ENCODE measurements around the gene GK.
A peak's percentile ranks its signal among the peaks of the same experiment; 100 is the strongest.
"Not testable (repeated sequence)": the region's sequence is repeated elsewhere in the genome, so short reads cannot be mapped to it uniquely, and the experiment has no call there.

The GK gene

DNA sequence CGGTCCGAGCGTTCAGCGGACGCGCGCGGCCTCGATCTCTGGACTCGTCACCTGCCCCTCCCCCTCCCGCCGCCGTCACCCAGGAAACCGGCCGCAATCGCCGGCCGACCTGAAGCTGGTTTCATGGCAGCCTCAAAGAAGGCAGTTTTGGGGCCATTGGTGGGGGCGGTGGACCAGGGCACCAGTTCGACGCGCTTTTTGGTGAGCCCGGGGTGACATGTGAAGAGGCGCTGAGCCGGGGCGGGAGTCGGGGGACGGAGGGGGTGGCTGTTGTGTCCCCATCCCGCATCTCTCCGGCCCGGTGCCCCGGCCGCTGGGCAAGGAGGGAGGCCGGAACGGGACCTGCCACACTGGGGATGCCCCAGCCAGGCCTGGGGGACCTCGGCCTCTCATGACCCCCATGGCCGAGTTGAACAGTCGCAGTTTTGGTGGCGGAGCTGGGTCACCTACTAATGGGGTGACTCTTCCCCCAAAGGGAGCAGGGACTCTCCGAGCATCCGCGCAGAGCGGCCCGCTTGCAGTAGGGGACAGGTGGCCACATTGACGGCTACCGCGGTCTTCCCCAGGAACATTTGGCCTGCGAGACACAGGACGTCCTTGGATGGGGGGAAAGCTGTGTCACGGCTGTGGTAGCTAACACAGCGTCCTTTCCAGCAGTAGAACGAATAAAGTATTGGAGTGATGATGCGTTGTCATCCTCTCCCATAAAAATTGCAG lies at the start of gene GK:
TSS of gene GK (plus strand) at position 9 of the 717 bp plus-strand sequence. CDS start at position 124, 115 bp downstream.
- DNase-seq (ENCODE audit: low spot score): no peak

GRCh38 chrX:30607155-30607554 lies 46.1 kb upstream of the GK start:
- no peak for DNase-seq (ENCODE audit: low spot score)

- no peak for DNase-seq (ENCODE audit: low spot score)
Observed at GRCh38 chrX:30610026-30610425, 43.2 kb upstream of the GK start.

DNA sequence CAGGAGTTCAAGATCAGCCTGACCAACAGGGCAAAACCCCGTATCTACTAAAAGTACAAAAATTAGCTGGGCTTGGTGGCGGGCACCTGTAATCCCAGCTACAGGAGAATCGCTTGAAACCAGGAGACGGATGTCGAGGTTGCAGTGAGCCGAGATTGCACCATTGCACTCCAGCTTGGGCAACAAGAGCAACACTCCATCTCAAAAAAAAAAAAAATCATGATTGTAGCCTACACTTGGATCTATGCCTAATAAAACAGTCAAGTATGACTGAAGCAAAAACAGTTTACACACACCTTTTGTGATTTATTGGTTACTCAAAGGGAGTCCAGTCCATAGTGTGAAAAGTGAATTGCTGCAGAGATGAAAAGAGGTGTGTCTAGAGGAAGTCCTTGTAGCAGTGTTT lies 41.0 kb upstream of the GK start:
- no peak for DNase-seq (ENCODE audit: low spot score)

DNA sequence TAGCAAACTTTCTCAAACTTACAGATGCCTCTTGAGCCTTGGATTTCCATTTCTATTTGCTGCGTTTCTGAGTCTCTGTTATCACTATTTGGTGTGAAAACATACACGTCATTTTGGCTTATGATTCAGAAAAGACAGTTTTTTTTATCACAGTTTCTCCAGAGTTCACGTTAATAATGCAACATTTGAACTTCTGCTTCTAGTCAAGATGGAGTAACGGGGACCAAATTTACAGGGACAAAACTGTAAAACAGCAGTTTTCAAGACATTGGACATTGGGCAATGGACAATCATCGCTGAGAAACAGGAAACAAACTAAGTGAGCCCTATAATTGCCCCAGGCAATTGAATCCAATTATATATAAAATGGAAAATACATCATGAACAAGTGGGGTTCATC lies 39.5 kb upstream of the GK start:
- DNase-seq (ENCODE audit: low spot score): no peak

- DNase-seq (ENCODE audit: low spot score): no peak
Observed at GRCh38 chrX:30615229-30615628, 38.0 kb upstream of the GK start.

DNA sequence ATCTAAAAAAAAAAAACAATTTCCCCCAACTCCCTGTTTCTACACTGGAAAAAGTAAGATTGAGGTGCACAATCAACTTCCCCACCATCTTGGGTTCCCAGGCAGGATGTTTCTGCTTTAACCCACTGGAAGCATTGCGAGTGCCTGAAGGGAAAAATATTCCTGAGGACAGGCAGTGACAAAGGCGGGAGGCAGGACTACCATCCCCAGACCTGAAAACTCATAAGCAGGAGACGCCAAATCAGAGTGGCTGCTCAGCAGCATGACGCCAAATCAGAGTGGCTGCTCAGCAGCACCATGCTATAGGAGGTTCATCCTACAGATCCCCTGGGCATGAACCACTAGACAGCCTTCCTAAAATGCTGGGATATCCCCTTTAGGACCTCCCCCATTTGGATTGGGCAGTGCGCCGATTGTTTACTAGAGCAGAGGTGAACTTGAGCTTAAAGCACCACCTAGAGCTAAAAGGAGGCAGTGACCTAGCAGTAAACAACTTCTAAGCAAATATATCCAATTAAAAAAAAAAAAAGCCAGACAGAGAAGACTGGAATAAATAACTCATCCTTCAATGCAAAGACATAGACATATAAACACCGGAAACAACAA lies 35.0 kb upstream of the GK start:
- DNase-seq (ENCODE audit: low spot score): no peak

DNA sequence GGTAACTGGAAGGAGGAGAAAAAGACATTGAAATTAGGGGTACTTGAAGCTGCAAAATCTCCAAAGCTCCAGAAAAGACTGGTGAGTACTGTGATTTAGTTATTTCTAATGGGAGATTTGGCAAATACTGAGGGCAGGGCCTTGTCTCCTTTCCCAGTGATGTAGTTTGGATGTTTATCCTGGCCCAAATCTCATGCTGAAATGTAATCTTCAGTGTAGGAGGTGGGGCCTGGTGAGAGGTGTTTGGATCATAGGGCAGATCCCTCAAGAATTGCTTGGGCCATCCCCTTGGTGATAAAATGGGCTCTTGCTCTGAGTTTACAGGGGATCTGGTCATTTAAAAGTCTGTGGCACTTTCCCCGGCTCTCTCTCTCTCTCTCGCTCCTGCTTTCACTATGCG lies 33.1 kb upstream of the GK start:
- no peak for DNase-seq (ENCODE audit: low spot score)

GRCh38 chrX:30620980-30621618 lies 32.1 kb upstream of the GK start:
- DNase-seq (ENCODE audit: low spot score): peak; percentile 12

- no peak for DNase-seq (ENCODE audit: low spot score)
Observed at GRCh38 chrX:30622361-30622760, 30.9 kb upstream of the GK start.

DNA sequence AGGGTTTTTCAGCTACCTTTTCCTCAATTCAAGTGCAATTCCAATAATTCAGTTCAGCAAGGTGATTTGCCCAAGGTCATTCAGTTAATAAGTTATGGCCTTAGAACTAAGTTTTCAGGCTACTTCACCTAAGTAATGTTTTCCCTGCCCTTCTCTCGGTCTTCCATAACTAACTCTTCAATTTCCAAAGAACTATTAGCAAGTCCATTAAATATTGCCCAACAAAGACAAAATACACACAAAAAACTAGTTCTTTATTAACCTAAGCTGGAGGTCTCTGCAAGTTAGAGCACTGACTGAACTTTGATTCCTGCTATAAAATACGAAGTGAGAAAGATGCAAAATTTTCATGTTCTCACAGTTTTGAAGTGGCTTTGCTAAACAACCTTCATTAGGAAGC lies 26.8 kb upstream of the GK start:
- no peak for DNase-seq (ENCODE audit: low spot score)

DNA sequence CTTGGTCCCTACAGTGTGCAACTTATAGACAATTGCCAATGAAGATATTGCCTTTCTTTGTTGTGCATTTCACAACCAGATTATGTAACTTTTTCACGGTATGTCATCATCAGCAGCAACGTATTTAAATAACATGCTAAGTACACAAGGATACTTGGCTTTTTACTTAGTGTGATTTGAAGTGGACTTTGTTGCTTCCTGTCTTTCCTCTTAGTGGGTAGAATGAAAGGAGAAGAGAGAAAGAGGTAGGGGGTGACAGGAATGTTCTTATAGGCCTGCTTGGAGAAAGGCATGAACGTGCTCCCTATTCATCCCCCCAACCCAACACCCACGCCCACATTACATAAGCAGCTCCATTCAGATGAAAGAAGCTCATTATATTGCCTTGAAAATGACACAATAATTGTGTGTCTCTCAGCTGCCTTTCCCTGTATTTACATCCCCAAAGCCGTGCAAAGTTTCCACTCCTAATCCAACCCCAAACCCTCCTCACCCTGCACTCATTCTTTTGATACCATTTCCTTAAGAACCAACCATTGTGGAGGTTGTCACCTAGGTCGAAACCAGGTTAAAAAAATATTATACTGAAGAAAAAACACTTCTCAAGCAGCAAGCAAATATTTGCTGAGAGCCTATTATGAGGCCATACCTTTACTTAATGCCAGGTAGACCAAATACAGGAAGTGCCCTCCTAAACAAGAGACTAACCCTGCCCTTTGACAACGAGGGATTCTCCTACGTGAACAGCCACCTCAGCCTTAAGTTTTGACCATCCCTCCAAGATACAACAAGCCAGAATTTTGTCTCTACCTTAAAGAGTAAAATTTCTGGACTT lies 25.2 kb upstream of the GK start:
- DNase-seq (ENCODE audit: low spot score): no peak

GRCh38 chrX:30634070-30634469 lies 19.2 kb upstream of the GK start:
- DNase-seq (ENCODE audit: low spot score): not testable (repeated sequence)

DNA sequence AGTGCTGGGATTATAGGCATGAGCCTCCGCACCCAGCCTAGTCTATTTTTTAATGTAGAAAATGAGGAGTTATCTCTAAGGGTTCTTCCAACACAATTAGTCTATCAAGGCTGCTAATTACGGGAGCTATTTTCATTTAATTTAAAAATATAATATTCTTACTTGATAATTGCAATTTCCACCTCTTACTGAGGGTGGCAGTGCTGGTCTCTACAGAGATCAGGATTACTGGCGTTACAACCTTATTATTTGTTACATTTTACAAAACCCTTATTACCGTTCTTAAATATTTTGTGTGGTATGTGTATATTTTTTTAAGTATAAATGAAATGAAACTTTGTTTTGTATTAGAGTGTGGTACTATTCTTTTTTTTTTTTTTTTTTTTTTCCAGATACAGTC lies 17.6 kb upstream of the GK start:
- no peak for DNase-seq (ENCODE audit: low spot score)

DNA sequence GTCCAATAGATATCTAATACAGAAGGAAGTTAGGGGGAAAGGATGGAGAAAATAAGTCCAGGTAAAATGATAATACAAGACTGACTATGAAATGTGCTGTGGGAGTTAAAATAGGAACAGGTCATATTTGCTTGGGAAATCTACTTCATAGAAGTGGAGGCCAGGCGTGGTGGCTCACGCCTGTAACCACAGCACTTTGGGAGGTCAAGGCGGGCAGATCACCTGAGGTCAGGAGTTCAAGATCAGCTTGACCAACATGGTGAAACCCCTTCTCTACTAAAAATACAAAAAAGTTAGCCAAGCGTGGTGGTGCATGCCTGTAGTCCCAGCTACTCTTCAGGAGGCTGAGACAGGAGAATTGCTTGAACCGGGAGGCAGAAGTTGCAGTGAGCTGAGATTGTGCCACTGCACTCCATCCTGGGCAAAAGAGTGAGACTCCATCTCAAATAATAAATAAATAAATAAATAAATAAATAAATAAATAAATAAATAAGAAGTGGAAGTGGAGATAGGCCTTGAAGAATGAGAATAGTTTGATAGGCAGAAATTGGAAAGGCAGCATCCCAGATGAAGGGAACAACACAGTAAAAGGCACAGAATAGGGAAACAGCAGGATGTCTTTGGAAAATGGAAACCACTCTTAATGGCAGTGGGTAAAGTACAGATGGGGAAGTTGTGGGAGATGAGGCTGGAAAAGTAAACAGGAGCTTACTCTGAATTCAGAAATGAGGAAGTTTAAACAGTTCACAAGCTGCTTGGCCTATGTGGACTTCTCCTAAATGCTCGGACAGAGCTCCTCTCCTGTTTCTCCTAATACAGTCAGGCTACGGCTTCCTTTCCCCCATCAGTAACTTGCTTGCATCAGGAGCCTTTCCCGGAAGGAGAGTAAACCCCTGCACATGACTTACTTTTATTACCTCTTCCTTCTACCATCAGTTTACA lies 15.1 kb upstream of the GK start:
- DNase-seq (ENCODE audit: low spot score): no peak

GRCh38 chrX:30639702-30640101 lies 13.5 kb upstream of the GK start:
- not testable (repeated sequence) for DNase-seq (ENCODE audit: low spot score)

GRCh38 chrX:30642642-30643041 lies 10.6 kb upstream of the GK start:
- DNase-seq (ENCODE audit: low spot score): no peak

- no peak for DNase-seq (ENCODE audit: low spot score)
Observed at GRCh38 chrX:30643313-30643821, 9.9 kb upstream of the GK start.

- DNase-seq (ENCODE audit: low spot score): peak; percentile 4
Observed at GRCh38 chrX:30649859-30650258, 3.4 kb upstream of the GK start.

GRCh38 chrX:30652527-30653414 lies 452 bp upstream of the GK start:
- DNase-seq (ENCODE audit: low spot score): peak; percentile 84
